IMR-90 (cell line): Measurements from ENCODE around the gene TIAM2.

Experiments
- CEBPB ChIP-seq: IDR thresholded peaks from 2 replicates; pipeline ENCODE4 v1.6.1; 2012; ENCODE audit warnings: low read depth, low read length, improper control_type of control experiment
- CTCF ChIP-seq: conservative IDR thresholded peaks from 2 replicates; pipeline ENCODE4 v1.5.1; 2012; ENCODE audit warnings: mild to moderate bottlenecking, low read depth, low read length, improper control_type of control experiment
- FOS ChIP-seq: fragments of 150-350 bp; IDR thresholded peaks from 2 replicates; pipeline ENCODE4 v1.6.1; 2016; ENCODE audit warnings: low read depth, low read length
- MAFK ChIP-seq: IDR thresholded peaks from 2 replicates; pipeline ENCODE4 v1.6.1; 2012; ENCODE audit warnings: low read depth, low read length, improper control_type of control experiment
- POLR2A ChIP-seq: IDR thresholded peaks from 2 replicates; pipeline ENCODE4 v1.6.1; 2012; ENCODE audit warnings: mild to moderate bottlenecking, low read depth, low read length
- RAD21 ChIP-seq: IDR thresholded peaks from 2 replicates; pipeline ENCODE4 v1.6.1; 2012; ENCODE audit warnings: low read length, improper control_type of control experiment
- SMC3 ChIP-seq: fragments of 150-350 bp; IDR thresholded peaks from 2 replicates; pipeline ENCODE4 v1.6.1; 2016; ENCODE audit warnings: low read depth, mild to moderate bottlenecking, antibody characterized with exemption, low read length, moderate library complexity
- TF ChIP-seq, protein P1 (sequence below): fragments of 150-350 bp; IDR thresholded peaks from 2 replicates; pipeline ENCODE4 v1.6.1; 2016; ENCODE audit warnings: low read depth, mild to moderate bottlenecking, low read length, moderate library complexity, borderline replicate concordance

- TF ChIP-seq CTCF (no peak), RAD21 (no peak), SMC3 (no peak), POLR2A (no peak), FOS (no peak), MAFK (no peak), CEBPB (no peak)
- TF ChIP-seq, protein P1, sequence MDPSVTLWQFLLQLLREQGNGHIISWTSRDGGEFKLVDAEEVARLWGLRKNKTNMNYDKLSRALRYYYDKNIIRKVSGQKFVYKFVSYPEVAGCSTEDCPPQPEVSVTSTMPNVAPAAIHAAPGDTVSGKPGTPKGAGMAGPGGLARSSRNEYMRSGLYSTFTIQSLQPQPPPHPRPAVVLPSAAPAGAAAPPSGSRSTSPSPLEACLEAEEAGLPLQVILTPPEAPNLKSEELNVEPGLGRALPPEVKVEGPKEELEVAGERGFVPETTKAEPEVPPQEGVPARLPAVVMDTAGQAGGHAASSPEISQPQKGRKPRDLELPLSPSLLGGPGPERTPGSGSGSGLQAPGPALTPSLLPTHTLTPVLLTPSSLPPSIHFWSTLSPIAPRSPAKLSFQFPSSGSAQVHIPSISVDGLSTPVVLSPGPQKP, result no peak
Measured at GRCh38 chr6:155190677-155191076, 195.6 kb downstream of the TIAM2 start.
